ENCODE results near the gene PIGQ. TPM values are rescaled to one million over a fixed set of nuclear protein-coding genes. Genes with fewer than 3 reads are reported as not detected.

Gene PIGQ
- total RNA-seq, 1 donor: 22.0 TPM

DNA sequence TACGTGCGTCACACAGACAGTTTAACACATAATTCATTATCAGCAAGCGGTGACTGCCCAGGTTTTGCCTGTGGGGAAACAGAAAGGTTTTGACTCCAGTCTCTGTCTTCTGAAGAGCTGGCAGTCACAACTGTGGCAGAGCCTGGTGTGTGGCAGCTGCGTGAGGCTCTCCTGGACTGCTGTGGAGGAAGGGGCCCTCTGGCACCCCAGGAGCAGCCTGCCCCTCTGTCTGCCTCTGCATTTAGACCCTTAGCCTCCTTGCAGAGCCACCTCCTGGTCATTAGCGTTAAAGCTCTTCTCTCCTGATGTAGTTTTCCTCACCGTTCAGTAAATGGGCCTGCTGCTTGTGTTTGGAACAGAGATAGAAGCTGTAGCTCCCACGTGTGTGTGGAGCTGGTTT is 31.0 kb downstream of the PIGQ start:
- no peak overlapping the region for H3K4me3 ChIP-seq (ENCODE audit: low read depth, low read length)
- TF ChIP-seq, protein P1, sequence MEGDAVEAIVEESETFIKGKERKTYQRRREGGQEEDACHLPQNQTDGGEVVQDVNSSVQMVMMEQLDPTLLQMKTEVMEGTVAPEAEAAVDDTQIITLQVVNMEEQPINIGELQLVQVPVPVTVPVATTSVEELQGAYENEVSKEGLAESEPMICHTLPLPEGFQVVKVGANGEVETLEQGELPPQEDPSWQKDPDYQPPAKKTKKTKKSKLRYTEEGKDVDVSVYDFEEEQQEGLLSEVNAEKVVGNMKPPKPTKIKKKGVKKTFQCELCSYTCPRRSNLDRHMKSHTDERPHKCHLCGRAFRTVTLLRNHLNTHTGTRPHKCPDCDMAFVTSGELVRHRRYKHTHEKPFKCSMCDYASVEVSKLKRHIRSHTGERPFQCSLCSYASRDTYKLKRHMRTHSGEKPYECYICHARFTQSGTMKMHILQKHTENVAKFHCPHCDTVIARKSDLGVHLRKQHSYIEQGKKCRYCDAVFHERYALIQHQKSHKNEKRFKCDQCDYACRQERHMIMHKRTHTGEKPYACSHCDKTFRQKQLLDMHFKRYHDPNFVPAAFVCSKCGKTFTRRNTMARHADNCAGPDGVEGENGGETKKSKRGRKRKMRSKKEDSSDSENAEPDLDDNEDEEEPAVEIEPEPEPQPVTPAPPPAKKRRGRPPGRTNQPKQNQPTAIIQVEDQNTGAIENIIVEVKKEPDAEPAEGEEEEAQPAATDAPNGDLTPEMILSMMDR (IDR thresholded peaks at IDR 0.05; ENCODE audit: insufficient read depth, low read depth, low read length): peak; percentile 38
- no peak for DNase-seq (ENCODE audit: low read depth)

DNA sequence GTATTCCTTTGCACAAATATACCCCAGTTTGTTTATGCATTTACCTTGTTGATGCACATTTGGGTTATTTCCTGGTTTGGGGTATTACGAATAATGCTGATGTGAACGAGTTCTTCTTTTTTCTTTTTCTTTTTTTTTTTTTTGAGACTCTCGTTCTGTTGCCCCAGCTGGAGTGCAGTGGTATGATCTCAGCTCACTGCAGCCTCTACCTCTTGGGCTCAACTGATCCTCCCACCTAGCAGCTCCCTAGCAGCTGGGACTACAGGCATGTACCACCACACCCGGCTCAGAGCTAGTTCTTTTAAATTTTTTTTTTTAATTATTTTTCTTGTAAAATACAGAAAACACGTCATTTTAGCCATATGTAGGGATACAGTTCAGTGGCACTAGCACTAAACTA is 34.2 kb downstream of the PIGQ start:
- DNase-seq (ENCODE audit: low read depth): no peak
- TF ChIP-seq, protein P1 (IDR thresholded peaks at IDR 0.05; ENCODE audit: insufficient read depth, low read depth, low read length): no peak
- no peak overlapping the region for H3K4me3 ChIP-seq (ENCODE audit: low read depth, low read length)

DNA sequence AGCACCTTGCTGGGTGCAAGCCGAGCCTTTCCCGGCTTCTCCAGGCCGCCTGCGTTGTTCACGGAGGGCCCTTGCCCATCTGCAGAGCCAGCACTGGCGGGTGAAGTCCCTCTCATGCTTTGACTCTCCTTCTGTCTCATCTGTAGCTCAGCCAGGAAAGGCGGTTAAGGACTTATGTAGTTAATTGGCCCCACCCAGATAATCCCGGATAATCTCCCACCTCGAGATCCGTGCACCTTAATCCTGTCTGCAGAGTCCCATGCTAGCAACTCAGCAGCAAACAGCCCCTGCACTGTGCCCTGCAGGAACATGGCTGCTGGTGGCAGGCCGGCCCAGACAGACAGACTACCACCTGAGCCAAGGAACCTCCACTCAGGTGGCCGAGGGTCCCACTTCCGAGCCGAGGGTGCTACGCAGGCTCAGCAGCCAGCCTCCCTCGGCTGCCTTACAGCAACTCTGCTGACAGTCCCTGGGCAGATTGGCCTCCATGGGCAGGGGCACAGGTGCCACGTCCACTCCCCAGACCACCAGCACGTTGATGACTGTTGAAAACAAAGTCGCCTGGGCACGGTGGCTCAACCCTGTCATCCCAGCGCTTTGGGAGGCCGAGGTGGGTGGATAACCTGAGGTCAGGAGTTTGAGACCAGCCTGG is 37.0 kb downstream of the PIGQ start:
- DNase-seq (ENCODE audit: low read depth): no peak
- H3K4me3 ChIP-seq (ENCODE audit: low read depth, low read length): no peak overlapping the region
- TF ChIP-seq, protein P1 (IDR thresholded peaks at IDR 0.05; ENCODE audit: insufficient read depth, low read depth, low read length): no peak

DNA sequence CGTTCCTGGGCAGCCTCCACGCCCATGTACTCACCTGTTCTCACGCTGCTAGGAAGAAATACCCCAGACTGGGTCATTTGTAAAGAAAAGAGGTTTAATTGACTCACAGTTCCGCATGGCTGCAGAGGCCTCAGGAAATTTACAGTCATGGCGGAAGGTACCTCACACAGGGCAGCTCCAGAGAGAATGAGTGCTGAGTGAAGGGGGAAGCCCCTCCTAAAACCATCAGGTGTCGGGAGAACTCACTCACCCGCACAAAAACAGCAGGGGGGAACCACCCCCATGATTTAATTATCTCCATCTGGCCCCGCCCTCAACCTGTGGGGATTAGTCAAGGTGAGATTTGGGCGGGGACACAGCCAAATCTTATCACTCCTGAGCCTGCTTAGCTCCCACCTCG is 38.3 kb downstream of the PIGQ start:
- no peak overlapping the region for H3K4me3 ChIP-seq (ENCODE audit: low read depth, low read length)
- TF ChIP-seq, protein P1 (IDR thresholded peaks at IDR 0.05; ENCODE audit: insufficient read depth, low read depth, low read length): no peak
- no peak for DNase-seq (ENCODE audit: low read depth)

DNA sequence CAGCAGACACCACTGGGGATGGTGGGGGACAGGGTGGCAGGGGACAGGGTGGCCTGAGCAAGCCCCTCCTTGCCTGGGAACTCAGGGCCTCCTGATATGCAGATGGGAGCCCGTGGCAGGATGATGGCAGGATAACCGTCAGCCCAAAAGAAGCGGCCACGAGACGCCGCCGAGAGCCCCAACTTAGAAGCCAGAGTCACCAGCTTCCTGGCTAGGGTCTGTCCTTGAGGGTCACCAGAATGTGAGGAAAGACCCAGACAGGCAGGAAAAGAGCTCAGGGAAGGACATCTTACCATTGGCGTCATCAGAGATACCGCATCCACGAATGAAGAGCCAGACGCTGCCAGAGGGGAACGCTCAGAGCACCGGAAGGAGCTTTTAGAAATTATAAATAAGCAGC is 39.5 kb downstream of the PIGQ start:
- no peak overlapping the region for H3K4me3 ChIP-seq (ENCODE audit: low read depth, low read length)
- no peak for DNase-seq (ENCODE audit: low read depth)

DNA sequence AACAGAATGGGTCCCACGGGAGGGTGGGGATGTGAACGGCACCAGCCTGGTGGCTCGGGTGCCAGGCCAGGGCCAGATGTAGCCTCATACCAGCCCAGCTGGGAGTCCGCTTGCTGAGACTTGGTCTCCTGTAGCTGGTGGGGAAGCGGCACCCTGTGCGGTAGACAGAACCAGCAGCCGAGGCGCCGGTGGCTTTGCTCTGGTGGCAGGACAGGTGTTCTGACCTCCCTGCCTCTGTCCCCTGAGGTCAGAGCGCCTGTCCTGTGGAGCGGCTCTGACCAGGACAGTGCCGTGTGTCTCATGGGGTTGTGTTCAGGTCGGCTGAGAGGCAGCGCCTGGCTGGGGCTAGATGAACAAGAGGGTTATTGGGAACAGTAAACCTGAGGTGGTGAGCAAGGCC is 40.2 kb downstream of the PIGQ start:
- TF ChIP-seq, protein P1 (IDR thresholded peaks at IDR 0.05; ENCODE audit: insufficient read depth, low read depth, low read length): no peak
- no peak overlapping the region for H3K4me3 ChIP-seq (ENCODE audit: low read depth, low read length)
- no peak for DNase-seq (ENCODE audit: low read depth)

More for the DNA sequence above, 39.5 kb downstream of the PIGQ start:
- TF ChIP-seq, protein P1 (IDR thresholded peaks at IDR 0.05; ENCODE audit: insufficient read depth, low read depth, low read length): no peak

All from fibroblast of villous mesenchyme (primary cell).